ENCODE measurements around the gene ARL14EP.

DNA sequence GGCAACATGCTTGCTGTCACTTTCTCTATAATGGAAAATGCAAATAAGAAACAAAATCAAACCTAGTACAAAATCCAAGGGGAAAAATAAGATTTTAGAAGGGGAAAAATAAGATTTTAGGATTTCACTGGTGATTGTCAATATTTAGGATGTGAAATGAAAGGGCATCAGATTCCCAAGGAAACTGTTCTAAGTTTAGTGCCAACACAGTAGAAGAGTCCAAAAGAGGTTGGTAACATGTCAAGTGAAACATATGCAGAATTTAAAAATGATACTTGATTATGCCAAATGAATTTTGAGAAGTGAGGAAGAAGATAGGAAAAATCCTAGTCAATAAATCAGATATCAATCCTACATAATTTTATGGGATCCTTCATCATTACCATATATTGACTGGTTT is 45.7 kb upstream of the ARL14EP start:
- TF ChIP-seq POLR2AphosphoS5 (IDR thresholded peaks at IDR 0.05; ENCODE audit: borderline replicate concordance, low read depth, low read length) = no peak
- TF ChIP-seq FOXP2 (optimal IDR thresholded peaks at IDR 0.05; ENCODE audit: control extremely low read depth, extremely low read length, insufficient read depth) = no peak
- no peak for TF ChIP-seq EZH2 (IDR thresholded peaks at IDR 0.05)

Measured in SK-N-MC (cell line).